ENCODE data around the gene ZSWIM4. TPM values are rescaled to one million over a fixed set of nuclear protein-coding genes. Genes with fewer than 3 reads are reported as not detected.

ZSWIM4 gene
- total RNA-seq, 2 donors from 2014 or later: 11.1 to 12.0 TPM

DNA sequence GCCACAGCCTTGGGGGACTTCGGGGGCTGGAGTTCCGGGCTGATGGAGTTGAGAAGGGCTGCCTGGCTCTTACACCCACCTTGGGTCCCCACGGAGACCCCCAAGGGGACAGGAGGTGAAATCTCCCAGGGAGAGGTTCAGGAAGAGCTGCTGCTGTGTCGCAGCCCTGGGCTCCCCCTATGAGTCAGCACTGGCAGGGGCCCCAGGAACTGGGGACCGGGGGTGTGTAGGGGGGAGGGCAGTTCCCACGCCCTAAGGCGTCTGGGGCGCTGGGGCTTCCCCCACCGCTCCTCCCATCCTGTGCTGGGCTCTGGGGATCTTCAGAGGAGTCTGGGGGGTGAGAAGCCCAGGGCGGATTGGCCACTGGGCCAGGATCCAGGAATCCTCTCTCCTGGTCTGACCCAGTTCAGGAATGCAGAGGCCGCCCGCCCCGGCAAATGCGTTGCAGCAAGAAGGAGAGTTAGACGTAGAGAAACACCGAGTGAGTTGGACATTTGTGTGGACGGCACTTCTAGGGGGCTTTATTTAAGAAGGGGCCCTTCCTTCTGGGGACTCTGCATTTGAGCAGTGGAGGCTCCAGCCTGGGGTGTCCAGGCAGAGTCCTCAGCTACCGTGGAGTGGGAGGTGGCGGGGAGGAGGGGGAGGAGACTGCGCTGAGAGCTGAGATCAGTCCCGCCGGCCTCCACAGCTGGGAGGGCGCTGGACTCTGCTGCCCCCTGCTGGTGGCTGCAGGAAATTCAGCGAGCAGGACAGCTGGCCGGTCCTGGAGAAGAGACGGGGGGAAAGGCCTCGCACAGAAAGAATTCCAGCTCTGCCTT is 66.7 kb downstream of the ZSWIM4 start:
- peak overlapping the region; percentile 97 to 99 for H3K4me3 Mint-ChIP-seq
- H3K27ac Mint-ChIP-seq: peak overlapping the region; percentile 79
- peaks cover 6 to 7% of the 10 kb centered on the region in 2 donors for H3K36me3 Mint-ChIP-seq (ENCODE audit: insufficient read depth in 2 of 2)
- peaks cover 64% of the 10 kb centered on the region for H3K4me1 Mint-ChIP-seq (ENCODE audit: low read depth)
- no peaks in the 10 kb centered on the region for H3K9me3 Mint-ChIP-seq
- peaks cover 25% of the 10 kb centered on the region for H3K27me3 Mint-ChIP-seq (ENCODE audit: low read depth)
- peak; percentile 88 to 94 for DNase-seq
- ATAC-seq (replicated peaks in 1 of 2): peak; percentile 90

DNA sequence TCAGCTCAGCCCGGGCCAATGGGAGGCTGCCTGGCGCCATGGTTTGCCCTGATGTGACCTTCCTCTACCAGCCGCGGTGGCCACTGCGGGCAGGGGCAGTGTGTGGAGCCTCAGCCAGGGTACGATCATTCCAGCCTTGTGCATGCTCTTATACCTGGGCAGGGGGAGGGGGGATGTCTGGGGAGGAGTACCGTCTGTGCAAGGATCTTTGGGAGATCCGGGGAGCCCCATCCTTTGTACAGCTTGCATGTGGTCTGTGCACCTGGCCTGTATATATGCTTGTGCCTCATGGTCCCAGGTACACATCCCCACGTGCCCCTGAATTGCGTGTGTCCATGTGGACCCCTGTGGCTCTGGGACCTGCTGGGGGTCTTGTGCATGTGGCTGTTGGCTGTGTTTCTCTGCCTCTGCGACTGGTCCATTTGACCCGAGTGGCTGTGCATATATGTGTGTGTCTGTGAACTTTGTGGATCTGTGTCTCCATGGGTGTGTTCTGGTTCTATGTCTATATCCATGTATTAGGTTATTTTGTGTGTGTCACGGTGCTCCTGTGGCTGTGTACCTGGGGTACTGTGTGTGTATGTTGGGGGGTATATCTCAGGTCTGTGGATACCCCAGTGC is 68.9 kb downstream of the ZSWIM4 start:
- no peak for DNase-seq
- Mint-ChIP-seq H3K9me3 (no peaks in the 10 kb centered on the region), H3K27me3 (ENCODE audit: low read depth) (peaks cover 26% of the 10 kb centered on the region), H3K4me3 (peak overlapping the region; percentile 75 to 76), H3K27ac (no peak overlapping the region), H3K4me1 (ENCODE audit: low read depth) (peaks cover 72% of the 10 kb centered on the region), H3K36me3 (ENCODE audit: insufficient read depth in 2 of 2) (peaks cover 6 to 8% of the 10 kb centered on the region in 2 donors)
- ATAC-seq (replicated peaks in 1 of 2): no peak

DNA sequence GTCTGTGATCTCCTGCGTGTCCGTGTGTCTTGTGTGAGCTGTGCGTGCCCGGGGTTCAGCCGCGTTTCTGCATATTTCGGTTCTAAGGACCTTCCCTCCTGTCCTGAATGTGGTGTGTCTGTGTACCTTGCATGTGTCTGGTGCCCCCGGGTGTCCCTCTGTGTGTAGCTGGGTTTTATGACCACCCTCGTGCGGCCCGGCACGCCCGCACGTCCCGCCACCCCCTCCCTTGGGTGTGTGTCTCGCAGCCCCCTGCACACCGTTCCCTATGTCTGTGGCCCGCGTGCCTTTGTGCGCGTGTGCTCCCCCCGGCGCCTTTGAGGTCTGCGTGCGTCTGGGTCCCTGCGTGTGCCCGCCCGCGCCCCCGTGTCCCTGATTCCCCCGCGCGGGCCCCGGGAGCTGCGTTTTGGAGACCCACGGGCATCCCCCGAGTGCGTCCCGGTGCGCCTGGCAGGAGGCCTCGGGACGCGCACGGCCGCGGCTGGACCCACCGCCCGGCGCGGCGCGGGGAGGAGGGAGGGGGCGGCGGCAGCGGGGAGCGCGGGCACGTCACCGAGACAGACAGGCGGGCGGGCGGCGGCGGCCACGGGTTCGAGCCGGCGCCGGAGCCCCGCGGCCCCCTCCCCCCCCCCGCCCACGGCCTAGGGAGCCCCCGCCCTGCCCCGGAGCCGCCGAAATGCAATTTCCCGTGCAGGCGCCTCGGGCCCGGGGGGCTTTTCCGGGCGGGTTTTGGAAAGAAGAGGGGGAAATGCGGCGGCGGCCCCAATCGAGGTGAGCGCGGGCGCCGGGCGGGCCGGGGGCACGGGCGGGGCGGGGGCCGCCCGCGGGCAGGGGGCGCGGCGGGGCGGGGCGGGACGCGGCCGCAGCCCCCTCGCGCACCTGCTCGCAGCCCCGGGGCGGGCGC is 69.7 kb downstream of the ZSWIM4 start:
- ATAC-seq (replicated peaks in 1 of 2): no peak

DNA sequence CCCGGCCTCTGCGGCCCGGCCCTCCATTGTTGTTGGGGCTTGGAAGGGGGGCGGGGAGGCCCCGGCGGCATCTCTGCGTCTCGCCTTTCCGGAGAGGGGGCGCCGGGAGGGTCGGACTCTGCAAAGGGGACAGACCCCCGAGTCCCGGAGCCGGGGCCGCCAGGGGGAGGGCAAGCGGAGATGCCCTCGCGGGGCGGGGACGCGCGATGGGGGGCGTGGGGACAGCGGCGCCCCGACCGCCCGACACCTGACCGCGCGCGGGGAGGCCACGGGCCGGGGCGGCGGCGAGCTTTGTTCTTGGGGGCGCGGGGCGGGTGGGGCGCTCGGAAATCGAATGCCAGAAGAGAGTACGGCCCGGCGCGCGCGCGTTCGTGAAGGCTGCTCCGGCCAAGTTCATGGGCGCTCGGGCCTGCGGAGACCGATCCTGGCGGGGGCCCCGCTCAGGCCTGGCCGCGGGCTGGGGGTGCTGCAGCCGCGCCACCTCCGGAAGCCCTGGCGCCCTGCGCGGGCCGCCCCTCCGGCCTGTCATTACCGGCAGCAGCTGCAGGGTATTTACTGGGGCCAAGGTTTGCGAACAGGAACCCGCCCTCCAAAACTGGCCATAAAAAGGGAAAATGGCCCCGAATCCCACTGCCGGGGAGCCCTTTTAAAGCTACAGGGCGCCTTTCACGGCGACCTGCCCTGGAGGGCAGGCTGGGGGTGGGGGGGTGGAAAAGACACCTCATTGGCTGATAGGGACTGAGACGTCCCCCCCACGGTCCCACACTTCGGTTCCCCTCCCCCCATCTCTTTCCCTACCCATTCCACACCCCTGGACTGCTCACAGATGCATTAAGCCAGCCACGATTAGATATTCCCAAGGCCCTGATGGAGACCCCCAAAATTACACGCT is 70.6 kb downstream of the ZSWIM4 start:
- H3K4me1 Mint-ChIP-seq (ENCODE audit: low read depth): peaks cover 55% of the 10 kb centered on the region
- ATAC-seq (replicated peaks in 1 of 2): no peak
- H3K27me3 Mint-ChIP-seq (ENCODE audit: low read depth): peaks cover 26% of the 10 kb centered on the region
- H3K4me3 Mint-ChIP-seq: peak overlapping the region; percentile 80 to 81
- peak in 1 of 2 donors; percentile 37 for DNase-seq
- peaks cover 6 to 8% of the 10 kb centered on the region in 2 donors for H3K36me3 Mint-ChIP-seq (ENCODE audit: insufficient read depth in 2 of 2)
- H3K27ac Mint-ChIP-seq: no peak overlapping the region
- H3K9me3 Mint-ChIP-seq: no peaks in the 10 kb centered on the region

More for the DNA sequence above, 69.7 kb downstream of the ZSWIM4 start:
- Mint-ChIP-seq H3K36me3 (ENCODE audit: insufficient read depth in 2 of 2) (peaks cover 6 to 8% of the 10 kb centered on the region in 2 donors), H3K27me3 (ENCODE audit: low read depth) (peaks cover 26% of the 10 kb centered on the region), H3K4me1 (ENCODE audit: low read depth) (peaks cover 64% of the 10 kb centered on the region), H3K9me3 (no peaks in the 10 kb centered on the region), H3K4me3 (peak overlapping the region; percentile 75 to 76), H3K27ac (no peak overlapping the region)
- no peak for DNase-seq

GRCh38 chr19:13866463-13867046 is 71.3 kb downstream of the ZSWIM4 start:
- H3K4me3 Mint-ChIP-seq: peak overlapping the region; percentile 80 to 81
- H3K27ac Mint-ChIP-seq: no peak overlapping the region
- peaks cover 26% of the 10 kb centered on the region for H3K27me3 Mint-ChIP-seq (ENCODE audit: low read depth)
- peaks cover 48% of the 10 kb centered on the region for H3K4me1 Mint-ChIP-seq (ENCODE audit: low read depth)
- H3K36me3 Mint-ChIP-seq (ENCODE audit: insufficient read depth in 2 of 2): peaks cover 6 to 8% of the 10 kb centered on the region in 2 donors
- ATAC-seq (replicated peaks in 1 of 2): no peak
- no peak for DNase-seq
- H3K9me3 Mint-ChIP-seq: no peaks in the 10 kb centered on the region

GRCh38 chr19:13868663-13869062 is 73.4 kb downstream of the ZSWIM4 start:
- H3K27ac Mint-ChIP-seq: no peak overlapping the region
- DNase-seq (no peak), ATAC-seq (replicated peaks in 1 of 2) (no peak)

DNA sequence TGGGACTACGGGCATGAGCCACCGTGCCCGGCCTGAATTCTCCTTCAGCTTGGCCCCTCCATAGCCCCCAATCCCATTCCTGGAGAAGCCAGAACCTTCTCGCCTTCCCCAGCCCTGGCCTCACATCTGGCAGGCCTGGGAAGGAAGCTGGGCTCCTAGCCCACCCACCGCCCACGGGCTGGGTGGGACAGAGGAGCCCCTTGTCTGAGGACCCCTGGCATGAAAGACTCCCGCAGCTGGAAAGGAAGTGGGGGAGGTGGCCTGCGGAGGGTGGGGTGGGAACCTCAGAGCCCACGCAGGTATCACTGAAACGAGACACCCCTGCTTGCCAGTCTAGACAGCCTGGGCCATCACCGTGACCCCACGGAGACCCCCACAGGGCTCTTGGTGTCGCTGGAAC is 74.0 kb downstream of the ZSWIM4 start:
- no peak overlapping the region for H3K4me3 Mint-ChIP-seq
- ATAC-seq (replicated peaks in 1 of 2) (no peak), DNase-seq (no peak)
- peaks cover 6 to 7% of the 10 kb centered on the region in 2 donors for H3K36me3 Mint-ChIP-seq (ENCODE audit: insufficient read depth in 2 of 2)
- peaks cover 31% of the 10 kb centered on the region for H3K4me1 Mint-ChIP-seq (ENCODE audit: low read depth)
- H3K27ac Mint-ChIP-seq: no peak overlapping the region
- H3K9me3 Mint-ChIP-seq: no peaks in the 10 kb centered on the region
- H3K27me3 Mint-ChIP-seq (ENCODE audit: low read depth): peaks cover 17% of the 10 kb centered on the region

More at GRCh38 chr19:13868663-13869062, 73.4 kb downstream of the ZSWIM4 start:
- Mint-ChIP-seq H3K9me3 (no peaks in the 10 kb centered on the region), H3K27me3 (ENCODE audit: low read depth) (peaks cover 23% of the 10 kb centered on the region), H3K36me3 (ENCODE audit: insufficient read depth in 2 of 2) (peaks cover 6 to 8% of the 10 kb centered on the region in 2 donors), H3K4me3 (no peak overlapping the region), H3K4me1 (ENCODE audit: low read depth) (peaks cover 37% of the 10 kb centered on the region)

GRCh38 chr19:13870873-13871272 is 75.6 kb downstream of the ZSWIM4 start:
- Mint-ChIP-seq H3K27ac (no peak overlapping the region), H3K27me3 (ENCODE audit: low read depth) (peaks cover 11% of the 10 kb centered on the region), H3K4me1 (ENCODE audit: low read depth) (peaks cover 27% of the 10 kb centered on the region), H3K36me3 (ENCODE audit: insufficient read depth in 2 of 2) (peaks cover 3 to 5% of the 10 kb centered on the region in 2 donors), H3K9me3 (no peaks in the 10 kb centered on the region), H3K4me3 (no peak overlapping the region)
- ATAC-seq (replicated peaks in 1 of 2): no peak
- DNase-seq: no peak

- no peak for DNase-seq
- H3K4me3 Mint-ChIP-seq: peak overlapping the region; percentile 73 to 80
- no peaks in the 10 kb centered on the region for H3K9me3 Mint-ChIP-seq
- H3K27me3 Mint-ChIP-seq (ENCODE audit: low read depth): no peaks in the 10 kb centered on the region
- no peak overlapping the region for H3K27ac Mint-ChIP-seq
- peaks cover 18% of the 10 kb centered on the region for H3K4me1 Mint-ChIP-seq (ENCODE audit: low read depth)
- no peak for ATAC-seq (replicated peaks in 1 of 2)
- peaks cover 0 to 2% of the 10 kb centered on the region in 2 donors for H3K36me3 Mint-ChIP-seq (ENCODE audit: insufficient read depth in 2 of 2)
These were observed 77.1 kb downstream of the ZSWIM4 start for GRCh38 chr19:13872339-13872694.

- DNase-seq (peak; percentile 45 to 65), ATAC-seq (replicated peaks in 1 of 2) (peak; percentile 82 to 89)
- Mint-ChIP-seq H3K4me1 (ENCODE audit: low read depth) (peaks cover 18% of the 10 kb centered on the region), H3K4me3 (peak overlapping the region; percentile 73 to 80), H3K27me3 (ENCODE audit: low read depth) (no peaks in the 10 kb centered on the region), H3K36me3 (ENCODE audit: insufficient read depth in 2 of 2) (no peaks in the 10 kb centered on the region), H3K27ac (no peak overlapping the region), H3K9me3 (no peaks in the 10 kb centered on the region)
These were observed 77.6 kb downstream of the ZSWIM4 start for GRCh38 chr19:13872695-13873389.

DNA sequence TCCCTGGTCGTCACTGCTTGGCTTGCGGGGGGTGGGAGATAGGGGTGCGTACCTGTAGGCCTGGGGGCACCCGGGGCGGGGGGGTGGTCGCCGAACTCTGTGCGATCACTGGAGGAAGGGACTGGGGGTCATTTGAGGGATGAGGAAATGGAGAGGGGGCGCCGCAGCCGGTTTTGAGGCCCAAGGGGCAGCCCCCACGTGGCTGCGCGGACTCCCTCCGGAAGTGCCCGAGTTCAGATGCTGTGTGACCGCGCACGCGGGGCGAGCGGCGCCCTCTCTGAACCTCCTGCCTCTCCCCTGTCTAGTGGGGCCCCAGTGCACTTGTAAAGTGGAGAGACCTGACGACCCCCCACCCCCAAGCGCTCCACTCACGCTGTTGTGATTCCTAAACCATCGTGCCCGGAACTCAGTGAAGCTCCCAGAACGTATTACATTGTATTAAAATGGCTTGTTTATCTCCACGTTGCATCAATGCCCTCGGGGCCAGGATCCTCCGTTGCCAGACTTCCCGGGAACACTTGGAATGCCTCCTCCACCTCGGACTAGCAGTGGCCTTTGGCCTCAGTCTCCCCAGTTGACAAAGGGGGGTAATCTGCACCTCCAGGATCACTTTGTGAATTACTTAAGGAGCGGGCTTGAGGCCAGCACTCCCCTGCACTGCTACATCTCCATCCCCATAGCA is 78.7 kb downstream of the ZSWIM4 start:
- peaks cover 10% of the 10 kb centered on the region for H3K4me1 Mint-ChIP-seq (ENCODE audit: low read depth)
- DNase-seq (no peak), ATAC-seq (replicated peaks in 1 of 2) (no peak)
- no peaks in the 10 kb centered on the region for H3K36me3 Mint-ChIP-seq (ENCODE audit: insufficient read depth in 2 of 2)
- peak overlapping the region in 1 of 2 donors; percentile 32 for H3K4me3 Mint-ChIP-seq
- H3K9me3 Mint-ChIP-seq: no peaks in the 10 kb centered on the region
- H3K27ac Mint-ChIP-seq: no peak overlapping the region
- H3K27me3 Mint-ChIP-seq (ENCODE audit: low read depth): no peaks in the 10 kb centered on the region

Data from activated T-cell treated with anti-CD3 and anti-CD28 coated beads, Interleukin-2, amount 50 U/mL, for 72 hours (primary cell).